ENCODE results near the gene ZNF584.
"Not testable (repeated sequence)": the region's sequence is repeated elsewhere in the genome, so short reads cannot be mapped to it uniquely, and the experiment has no call there.

The ZNF584 gene

GRCh38 chr19:58406818-58407657 is 1.4 kb upstream of the ZNF584 start:
- no peak for DNase-seq

GRCh38 chr19:58407658-58408151 is 744 bp upstream of the ZNF584 start:
- DNase-seq: peak; percentile 16

GRCh38 chr19:58409010-58409790 is 751 bp downstream of the ZNF584 start:
- DNase-seq: peak; percentile 27

- DNase-seq: no peak
Measured at GRCh38 chr19:58416604-58417003, 8.2 kb downstream of the ZNF584 start.

GRCh38 chr19:58417071-58417470 is 8.6 kb downstream of the ZNF584 start:
- no peak for DNase-seq

- DNase-seq: no peak
Measured at GRCh38 chr19:58428617-58429016, 20.2 kb downstream of the ZNF584 start.

GRCh38 chr19:58429745-58430144 is 21.3 kb downstream of the ZNF584 start:
- DNase-seq: no peak

- DNase-seq: no peak
Measured at GRCh38 chr19:58434217-58434616, 25.8 kb downstream of the ZNF584 start.

GRCh38 chr19:58439576-58440554 is 31.4 kb downstream of the ZNF584 start, which contains the start of gene ZNF132:
TSS of gene ZNF132 (minus strand) at chr19:58440153. CDS start at chr19:58439821, 332 bp downstream.
- DNase-seq: peak; percentile 86

- DNase-seq: no peak
Measured at GRCh38 chr19:58440556-58440955, 32.1 kb downstream of the ZNF584 start.

- DNase-seq: not testable (repeated sequence)
Measured at GRCh38 chr19:58442986-58443385, 34.5 kb downstream of the ZNF584 start.

GRCh38 chr19:58448860-58449259 is 40.4 kb downstream of the ZNF584 start:
- not testable (repeated sequence) for DNase-seq

GRCh38 chr19:58449980-58450379 is 41.5 kb downstream of the ZNF584 start:
- DNase-seq: not testable (repeated sequence)

GRCh38 chr19:58450856-58451357 is 42.5 kb downstream of the ZNF584 start:
- DNase-seq: peak; percentile 55

GRCh38 chr19:58451358-58452101 is 43.1 kb downstream of the ZNF584 start, which contains the start of gene ZNF324B:
TSS of gene ZNF324B (plus strand) at chr19:58451622. CDS start at chr19:58453702, 2,080 bp downstream.
- DNase-seq: peak; percentile 94

- no peak for DNase-seq
Measured at GRCh38 chr19:58453743-58454142, 45.3 kb downstream of the ZNF584 start.

- no peak for DNase-seq
Measured at GRCh38 chr19:58455306-58455705, 46.9 kb downstream of the ZNF584 start.

- no peak for DNase-seq
Measured at GRCh38 chr19:58456111-58456510, 47.7 kb downstream of the ZNF584 start.

- no peak for DNase-seq
Measured at GRCh38 chr19:58460039-58460438, 51.6 kb downstream of the ZNF584 start.

- DNase-seq: no peak
Measured at GRCh38 chr19:58466089-58466759, 57.8 kb downstream of the ZNF584 start.
